ENCODE measurements around the gene ANKH.

Gene ANKH

DNA sequence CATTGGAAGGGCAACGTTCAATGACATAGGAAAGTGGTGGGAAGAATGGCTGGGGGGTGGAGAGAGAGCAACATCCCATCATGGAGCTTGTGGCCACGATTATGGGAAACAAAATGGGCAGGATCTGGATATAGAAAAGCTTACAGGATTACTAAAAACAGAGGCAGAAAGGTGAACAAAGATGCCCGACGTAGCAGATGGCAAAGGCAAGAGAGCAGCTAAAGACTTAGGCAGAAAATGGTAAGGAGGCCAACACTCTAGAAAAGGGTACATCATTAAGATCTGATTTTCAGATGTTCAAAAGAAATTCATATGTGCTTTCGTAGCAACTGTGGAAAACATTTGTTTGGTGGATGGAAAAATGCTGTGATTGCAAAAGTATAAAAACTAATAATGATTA, 104.5 kb downstream of the ANKH start:
- in situ Hi-C loops (cut with MboI; ENCODE audit: low sequenced_read_pairs), result no loop called here

DNA sequence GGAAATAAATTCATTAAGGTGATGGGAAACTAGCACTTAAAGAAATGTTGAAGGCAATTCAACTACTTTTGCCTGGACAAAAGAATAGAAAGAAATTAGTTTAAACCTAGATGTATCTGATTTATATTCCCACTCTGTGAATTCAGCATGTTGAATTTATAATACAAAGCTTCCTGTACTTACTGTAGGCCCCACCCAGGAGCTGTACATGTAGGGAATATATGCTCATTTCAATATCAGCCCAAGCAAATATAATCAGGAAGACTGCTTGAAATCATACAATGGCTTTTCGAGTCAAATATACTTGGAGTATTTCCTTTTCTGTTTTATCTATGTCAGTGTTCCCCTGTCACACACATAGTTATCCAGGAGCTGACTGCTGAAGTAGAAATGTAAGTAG, 105.0 kb downstream of the ANKH start:
- in situ Hi-C loops (cut with MboI; ENCODE audit: low sequenced_read_pairs), result no loop called here

DNA sequence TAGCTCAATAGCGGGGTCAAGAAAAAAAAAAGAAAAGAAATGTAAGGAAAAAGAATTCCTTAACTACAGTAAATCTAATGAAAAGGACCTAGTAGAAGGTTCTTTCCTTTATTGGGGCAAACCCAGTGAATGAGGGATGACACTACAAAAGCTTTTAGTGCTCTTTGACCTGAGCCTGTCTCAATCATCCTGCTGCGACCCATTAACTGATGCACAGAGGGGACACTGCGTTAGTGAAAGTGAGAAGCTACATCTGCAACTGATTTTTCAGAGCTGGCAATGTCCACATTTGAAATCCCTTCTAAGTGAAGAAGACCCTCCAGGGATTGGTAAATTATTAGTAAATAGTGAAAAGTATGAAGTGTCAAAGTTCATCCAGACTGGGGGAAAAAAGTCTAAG, 106.0 kb downstream of the ANKH start:
- in situ Hi-C loops (cut with MboI; ENCODE audit: low sequenced_read_pairs), result no loop called here

GRCh38 chr5:14762549-14763216, 108.9 kb downstream of the ANKH start:
- in situ Hi-C loops (cut with MboI; ENCODE audit: low sequenced_read_pairs), result no loop called here

DNA sequence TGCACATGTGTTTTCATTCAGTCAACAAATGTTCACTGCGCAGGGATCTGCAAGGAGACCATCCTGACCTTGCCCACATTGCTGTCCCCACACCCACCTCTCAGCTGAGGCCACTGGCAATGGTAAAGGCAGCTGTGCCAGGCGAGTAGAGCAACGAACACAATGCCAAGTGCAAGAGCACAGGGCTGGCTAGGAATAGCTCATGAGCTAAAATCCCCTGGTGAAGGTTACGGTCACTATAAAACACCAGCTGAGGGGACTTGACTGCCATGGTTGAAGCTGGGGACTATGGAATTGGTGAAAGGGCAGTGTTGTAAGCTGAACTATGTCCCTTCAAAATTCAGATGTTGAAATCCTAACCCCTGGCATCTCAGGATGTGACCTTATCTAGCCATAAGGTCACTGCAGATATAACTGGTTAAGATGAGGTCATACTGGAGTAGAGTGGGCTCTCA, 111.0 kb downstream of the ANKH start:
- in situ Hi-C loops (cut with MboI; ENCODE audit: low sequenced_read_pairs), result no loop called here

DNA sequence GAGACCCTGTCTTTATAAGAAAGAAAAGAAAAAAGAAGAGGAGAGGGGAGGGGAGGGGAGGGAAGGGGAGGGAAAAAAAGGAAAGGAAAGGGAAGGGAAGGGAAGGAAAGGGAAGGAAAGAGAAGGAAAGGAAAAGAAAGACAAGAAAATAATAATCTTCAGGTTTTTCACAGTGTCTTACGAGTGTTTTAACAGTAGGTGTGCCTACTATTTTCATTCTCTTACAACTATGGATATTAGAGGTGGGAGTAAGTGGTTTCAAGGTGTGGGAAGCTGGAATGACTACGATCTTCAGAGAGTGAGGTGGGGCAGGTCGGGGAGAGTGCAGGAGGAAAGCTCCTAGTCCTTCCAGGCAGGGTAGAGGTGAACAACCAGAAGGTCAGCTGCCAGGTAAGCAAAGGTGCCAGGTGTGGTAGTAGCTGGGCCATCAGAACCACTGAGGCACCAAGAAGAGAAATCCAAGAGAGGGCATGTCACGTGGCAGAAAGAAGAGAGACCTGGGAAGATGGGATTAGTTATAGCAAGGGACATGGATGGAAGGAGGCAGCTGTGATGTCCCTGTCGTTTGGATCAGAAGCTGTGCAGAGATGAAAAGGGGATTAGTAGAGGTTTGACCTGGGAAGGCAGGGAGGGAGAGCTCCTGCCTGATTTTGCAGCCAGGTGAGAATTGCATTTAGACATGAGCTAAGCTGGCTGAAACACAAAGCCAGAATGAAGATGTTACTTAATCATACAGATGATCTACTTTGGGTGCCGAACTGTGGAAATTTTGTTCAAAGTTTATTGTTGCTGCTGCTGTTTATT, 111.6 kb downstream of the ANKH start:
- in situ Hi-C loops (cut with MboI; ENCODE audit: low sequenced_read_pairs), result no loop called here

DNA sequence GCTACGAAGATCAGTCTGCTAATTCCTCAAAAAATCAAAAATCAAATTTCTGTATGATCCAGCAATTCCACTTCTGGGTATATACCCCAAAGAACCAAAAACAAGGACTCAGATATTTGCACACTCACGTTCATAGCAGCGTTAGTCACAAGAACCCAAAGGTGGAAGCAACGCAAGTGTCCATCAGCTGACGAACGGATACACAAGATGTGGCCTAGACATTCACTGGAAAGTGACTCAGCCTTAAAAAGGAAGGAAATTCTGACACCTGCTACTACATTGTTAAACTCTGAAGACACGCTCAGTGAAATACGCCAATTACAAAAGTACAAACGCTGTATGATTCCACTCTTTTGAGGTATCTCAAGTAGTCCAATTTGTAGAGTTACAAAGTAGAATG, 113.7 kb downstream of the ANKH start:
- in situ Hi-C loops (cut with MboI; ENCODE audit: low sequenced_read_pairs), result no loop called here

DNA sequence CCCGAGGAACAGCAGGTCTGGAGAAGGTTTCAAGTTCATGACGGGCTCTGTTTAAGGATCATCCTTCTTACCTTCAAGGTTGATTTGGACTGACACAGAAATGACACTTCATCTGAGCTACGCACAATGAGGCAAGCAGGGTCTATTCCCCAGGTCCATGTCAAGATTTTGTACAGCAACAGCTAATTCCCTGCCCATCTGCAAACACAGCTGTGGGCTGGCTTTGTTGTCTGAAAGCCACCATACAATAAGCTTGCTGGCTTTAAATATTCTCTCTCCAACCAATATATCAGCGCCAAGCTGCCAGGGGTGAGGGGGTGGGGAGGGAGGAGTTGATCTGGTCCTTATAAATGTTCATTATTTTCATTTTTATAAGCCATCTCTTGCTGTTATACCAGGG, 115.1 kb downstream of the ANKH start:
- in situ Hi-C loops (cut with MboI; ENCODE audit: low sequenced_read_pairs), result no loop called here

- in situ Hi-C loops (cut with MboI; ENCODE audit: low sequenced_read_pairs), result no loop called here
Measured at GRCh38 chr5:14753947-14754346, 117.6 kb downstream of the ANKH start.

- in situ Hi-C loops (cut with MboI; ENCODE audit: low sequenced_read_pairs), result no loop called here
Measured at GRCh38 chr5:14753292-14753691, 118.3 kb downstream of the ANKH start.

DNA sequence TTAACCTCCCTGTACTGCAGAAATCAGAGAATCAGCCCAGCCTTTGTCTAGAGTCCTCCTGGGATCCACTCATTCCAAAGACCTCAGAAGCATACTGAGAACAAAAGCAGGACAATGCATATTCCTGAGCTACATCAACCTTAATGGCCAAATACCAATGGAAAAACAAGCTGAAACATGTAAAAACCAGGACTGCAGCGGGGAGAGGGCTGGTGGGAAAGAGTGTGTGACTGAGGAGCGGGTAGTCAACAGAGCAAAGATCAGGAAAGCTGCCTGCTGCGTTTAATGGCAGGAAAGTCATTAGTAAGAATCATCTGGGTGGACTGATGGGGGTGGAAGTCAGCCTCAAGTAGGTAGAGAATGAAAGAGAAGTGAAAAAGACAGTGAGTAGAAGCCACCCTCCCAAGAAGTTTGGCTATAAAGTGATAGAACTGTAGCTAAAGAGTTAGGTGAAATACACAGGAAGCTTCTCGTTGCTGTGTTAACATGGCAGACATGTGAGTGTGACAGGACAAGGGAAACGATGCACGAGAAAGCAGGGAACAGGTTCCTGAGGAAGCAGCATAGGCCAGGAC, 119.0 kb downstream of the ANKH start:
- in situ Hi-C loops (cut with MboI; ENCODE audit: low sequenced_read_pairs), result no loop called here

- in situ Hi-C loops (cut with MboI; ENCODE audit: low sequenced_read_pairs), result no loop called here
Measured at GRCh38 chr5:14750712-14751111, 120.9 kb downstream of the ANKH start.

DNA sequence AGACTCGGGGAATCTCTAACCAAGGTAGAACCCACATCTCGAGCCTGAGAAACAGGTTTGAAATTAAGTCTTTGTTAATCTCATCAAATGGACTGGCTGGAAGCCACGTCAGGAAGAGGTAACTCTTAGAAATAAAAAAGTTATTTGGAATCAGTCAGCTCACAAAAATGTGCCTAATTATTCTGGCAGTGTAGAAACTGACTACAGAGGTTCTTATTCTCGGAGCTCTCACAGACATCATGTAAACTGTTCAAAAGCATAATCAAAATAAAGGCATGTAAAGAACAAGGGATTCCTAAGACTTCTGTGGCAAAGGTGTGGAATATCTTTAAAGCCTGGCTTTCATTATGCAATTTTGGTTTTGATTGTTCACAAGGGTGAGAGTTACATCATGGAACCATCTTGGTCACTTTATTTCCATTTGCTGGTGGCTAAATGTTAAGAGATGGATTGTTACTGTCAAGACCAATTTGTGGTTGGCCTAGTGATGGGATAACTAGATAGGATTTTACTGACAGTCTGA, 121.9 kb downstream of the ANKH start:
- in situ Hi-C loops (cut with MboI; ENCODE audit: low sequenced_read_pairs), result no loop called here

DNA sequence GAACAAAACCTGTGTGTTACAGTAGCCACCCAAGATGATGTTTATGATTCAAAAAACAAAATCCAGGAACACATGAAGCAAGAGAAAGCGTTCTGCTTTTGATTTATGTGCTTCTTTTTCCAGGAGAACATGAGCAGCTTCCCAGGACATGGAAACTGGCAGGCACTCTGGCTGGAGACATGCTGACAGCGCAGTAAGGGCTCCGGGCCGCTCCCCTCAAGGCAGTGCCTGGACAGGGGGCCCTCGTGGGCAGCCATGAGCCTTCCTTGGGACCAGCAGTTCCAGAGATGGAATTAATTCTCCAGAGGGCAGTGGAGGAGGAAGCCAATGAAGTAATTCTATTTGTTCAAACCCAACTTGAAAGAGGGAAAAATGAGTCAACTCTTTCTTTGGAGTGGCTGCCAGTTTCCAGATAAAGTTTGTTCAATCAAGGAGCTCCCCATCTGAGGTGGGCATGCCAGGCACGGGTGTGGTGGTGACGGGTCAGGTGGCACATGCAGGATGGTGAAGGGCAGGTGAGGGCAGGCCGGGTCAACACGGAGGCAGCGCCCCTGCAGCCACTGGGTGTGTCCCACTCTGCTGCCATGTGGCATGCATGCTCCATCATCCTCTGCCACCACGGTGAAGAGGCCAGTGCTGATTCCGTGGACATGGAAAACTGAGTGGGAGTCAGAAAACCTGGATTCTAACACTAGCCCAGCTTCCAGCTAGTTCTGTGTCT, 123.2 kb downstream of the ANKH start:
- in situ Hi-C loops (cut with MboI; ENCODE audit: low sequenced_read_pairs), result no loop called here

- in situ Hi-C loops (cut with MboI; ENCODE audit: low sequenced_read_pairs), result no loop called here
Measured at GRCh38 chr5:14745753-14746152, 125.8 kb downstream of the ANKH start.

GRCh38 chr5:14745188-14745563, 126.4 kb downstream of the ANKH start:
- in situ Hi-C loops (cut with MboI; ENCODE audit: low sequenced_read_pairs), result no loop called here

DNA sequence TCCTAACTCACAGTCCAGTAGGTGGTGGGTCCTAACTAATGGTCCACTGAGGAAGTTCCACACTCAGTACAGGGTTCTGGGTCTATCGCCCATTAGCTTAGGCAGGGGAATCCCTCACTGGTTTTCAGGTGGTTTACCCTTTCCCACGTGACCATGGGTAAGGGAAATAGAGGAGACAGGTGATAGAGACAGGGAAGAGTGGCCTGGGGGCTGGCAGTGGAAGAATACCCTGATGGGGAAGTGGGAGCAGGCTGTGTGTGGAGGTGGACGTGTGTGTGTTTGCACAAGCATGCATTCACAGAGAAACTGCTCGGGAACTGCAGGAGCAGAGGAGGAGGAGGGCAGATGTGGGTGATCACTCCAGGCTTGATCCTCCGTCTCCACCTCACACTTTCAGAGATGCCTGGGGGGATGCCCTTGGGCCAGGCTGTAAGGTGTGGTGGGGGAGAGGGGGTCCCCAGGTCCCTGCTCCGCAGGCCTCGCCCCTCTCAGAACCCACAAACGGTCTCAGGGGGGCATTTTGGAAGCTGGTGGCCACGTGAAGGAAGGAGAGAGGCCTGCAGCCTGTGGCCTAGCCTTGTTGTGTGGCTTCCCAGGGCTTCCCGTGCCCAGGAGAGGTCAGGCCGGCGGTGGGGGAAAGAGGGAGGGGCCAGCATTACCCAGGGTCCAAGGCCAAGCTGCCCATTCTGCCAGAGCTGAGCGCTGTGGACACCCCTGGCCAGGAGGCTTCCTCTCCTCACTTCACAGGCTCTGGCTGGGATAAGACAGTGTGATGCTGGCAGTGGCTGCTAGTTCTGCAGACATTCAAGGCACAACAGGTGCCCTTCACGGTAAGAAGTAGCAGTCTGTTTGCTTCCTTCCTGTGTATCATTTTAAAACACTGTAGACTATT, 127.0 kb downstream of the ANKH start:
- in situ Hi-C loops (cut with MboI; ENCODE audit: low sequenced_read_pairs), result no loop called here

DNA sequence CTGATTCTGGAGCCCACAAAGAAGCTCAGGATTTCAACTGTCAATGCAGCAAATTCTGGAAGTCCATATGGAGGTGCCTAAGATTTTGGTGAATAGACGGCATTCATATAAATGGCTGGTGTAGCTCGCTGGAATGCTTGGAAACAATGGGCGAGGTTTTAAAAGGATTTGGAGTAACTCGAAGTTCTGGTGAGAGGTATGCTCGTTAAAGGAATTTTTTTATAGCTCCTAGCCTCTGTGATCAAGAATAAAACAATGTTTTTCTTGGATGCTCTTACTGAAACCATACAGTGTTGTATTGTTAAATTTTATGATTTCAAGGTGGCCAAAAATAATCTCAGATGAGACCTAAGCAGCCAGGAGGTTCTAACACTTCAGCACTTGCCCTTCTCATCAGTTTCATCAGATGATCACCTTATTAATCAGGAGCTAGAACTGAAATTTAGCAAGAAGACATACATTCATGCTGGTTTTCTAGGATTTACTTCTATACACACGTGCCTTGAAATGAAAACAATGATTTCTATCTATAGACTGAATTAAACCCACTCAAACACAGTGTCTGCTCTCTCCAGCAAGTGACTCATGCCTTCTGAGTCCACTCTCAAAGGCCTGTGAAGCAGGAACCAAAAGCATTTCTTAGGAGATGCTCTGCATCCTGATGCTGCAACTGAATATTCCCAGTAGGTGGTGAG, 127.8 kb downstream of the ANKH start:
- in situ Hi-C loops (cut with MboI; ENCODE audit: low sequenced_read_pairs), result no loop called here

DNA sequence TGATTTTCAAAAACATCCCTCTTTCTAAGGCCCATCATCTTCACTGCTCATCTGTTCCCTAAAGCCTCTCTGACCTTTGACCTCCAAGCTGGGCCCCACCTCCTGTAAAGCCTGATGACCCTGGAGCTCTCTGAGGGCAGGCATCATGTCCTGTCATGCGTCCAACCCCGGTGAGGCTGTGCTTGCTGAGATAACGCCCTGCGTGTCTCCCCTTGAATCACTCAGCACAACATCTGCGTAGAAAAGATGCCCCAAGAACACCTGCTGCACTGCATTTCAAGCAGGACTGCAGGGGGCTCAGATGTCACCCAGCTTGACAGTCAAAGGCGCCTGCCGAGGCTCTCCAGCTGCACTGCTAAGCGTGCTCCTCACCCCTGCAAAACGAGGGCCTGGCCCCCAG, 129.1 kb downstream of the ANKH start:
- in situ Hi-C loops (cut with MboI; ENCODE audit: low sequenced_read_pairs), result no loop called here

Data from HL-60/S4 (cell line).